ENCODE data around the gene MAML3.

The MAML3 gene

GRCh38 chr4:140117947-140118346 is 36.0 kb downstream of the MAML3 start:
- no peak for DNase-seq (ENCODE audit: low read depth)
- TF ChIP-seq MAX (IDR thresholded peaks at IDR 0.05; ENCODE audit: low read depth, low read length) (no peak), MYC (IDR thresholded peaks at IDR 0.05; ENCODE audit: low read depth, low read length) (no peak), CTCF (IDR thresholded peaks at IDR 0.05; ENCODE audit: low read depth, low read length) (no peak), POLR2A (IDR thresholded peaks at IDR 0.05; ENCODE audit: extremely low read depth, insufficient read length) (no peak)

GRCh38 chr4:140116442-140117104 is 37.4 kb downstream of the MAML3 start:
- peak overlapping the region; percentile 12 for H3K4me3 ChIP-seq (ENCODE audit: low read depth, low read length)
- DNase-seq (ENCODE audit: low read depth) = peak; percentile 80
- TF ChIP-seq POLR2A (IDR thresholded peaks at IDR 0.05; ENCODE audit: extremely low read depth, insufficient read length) (no peak), CTCF (IDR thresholded peaks at IDR 0.05; ENCODE audit: low read depth, low read length) (no peak), MYC (IDR thresholded peaks at IDR 0.05; ENCODE audit: low read depth, low read length) (no peak), MAX (IDR thresholded peaks at IDR 0.05; ENCODE audit: low read depth, low read length) (no peak; the same call in 1 of the 2 replicates)

More at GRCh38 chr4:140117947-140118346, 36.0 kb downstream of the MAML3 start:
- no peak overlapping the region for H3K4me3 ChIP-seq (ENCODE audit: low read depth, low read length)

GRCh38 chr4:140115140-140115539 is 38.8 kb downstream of the MAML3 start:
- DNase-seq (ENCODE audit: low read depth) = no peak
- no peak for TF ChIP-seq CTCF (IDR thresholded peaks at IDR 0.05; ENCODE audit: low read depth, low read length)
- TF ChIP-seq MYC (IDR thresholded peaks at IDR 0.05; ENCODE audit: low read depth, low read length) = no peak
- no peak for TF ChIP-seq POLR2A (IDR thresholded peaks at IDR 0.05; ENCODE audit: extremely low read depth, insufficient read length)
- no peak for TF ChIP-seq MAX (IDR thresholded peaks at IDR 0.05; ENCODE audit: low read depth, low read length)
- no peak overlapping the region for H3K4me3 ChIP-seq (ENCODE audit: low read depth, low read length)

GRCh38 chr4:140113653-140114052 is 40.3 kb downstream of the MAML3 start:
- no peak for TF ChIP-seq MAX (IDR thresholded peaks at IDR 0.05; ENCODE audit: low read depth, low read length)
- no peak for TF ChIP-seq CTCF (IDR thresholded peaks at IDR 0.05; ENCODE audit: low read depth, low read length)
- TF ChIP-seq MYC (IDR thresholded peaks at IDR 0.05; ENCODE audit: low read depth, low read length) = no peak
- TF ChIP-seq POLR2A (IDR thresholded peaks at IDR 0.05; ENCODE audit: extremely low read depth, insufficient read length) = no peak
- H3K4me3 ChIP-seq (ENCODE audit: low read depth, low read length) = no peak overlapping the region
- DNase-seq (ENCODE audit: low read depth) = no peak

GRCh38 chr4:140112576-140112975 is 41.4 kb downstream of the MAML3 start:
- H3K4me3 ChIP-seq (ENCODE audit: low read depth, low read length) = no peak overlapping the region
- DNase-seq (ENCODE audit: low read depth) = no peak
- TF ChIP-seq MYC (IDR thresholded peaks at IDR 0.05; ENCODE audit: low read depth, low read length) (no peak), CTCF (IDR thresholded peaks at IDR 0.05; ENCODE audit: low read depth, low read length) (no peak), MAX (IDR thresholded peaks at IDR 0.05; ENCODE audit: low read depth, low read length) (no peak), POLR2A (IDR thresholded peaks at IDR 0.05; ENCODE audit: extremely low read depth, insufficient read length) (no peak)

Measured in NB4 (cell line).